Measurements from ENCODE around the gene RIIAD1. TPM values are rescaled to one million over a fixed set of nuclear protein-coding genes. Genes with fewer than 3 reads are reported as not detected.

The RIIAD1 gene
- total and polyA plus RNA-seq, 2 donors (not counting 3 experiments of a cell fraction or from before 2014, with no cell fraction given): not detected

GRCh38 chr1:151715726-151716404, 5.5 kb upstream of the RIIAD1 start:
- intact Hi-C loops (cut with micrococcal nuclease) (no loop called here), dilution Hi-C loops (cut with MboI; ENCODE audit: extremely low pct_ligation_motif_present, low sequenced_read_pairs) (no loop called here)
- POLR2A ChIA-PET: no interaction called here
- Histone ChIP-seq H3K9ac (replicated peaks; ENCODE audit: extremely low read depth, insufficient read depth, low read length) (no peak overlapping the region), H4K20me1 (replicated peaks; ENCODE audit: control insufficient read depth, extremely low read depth, insufficient read depth, low read length) (no peaks in the 10 kb centered on the region), H3K4me3 (replicated peaks in 1 of 3; ENCODE audit: insufficient read depth in 1 of 3, low read depth in 1 of 3, low read length in 3 of 3) (no peak overlapping the region), H3K9me3 (replicated peaks; ENCODE audit: control insufficient read depth, insufficient read depth, low read length) (no peaks in the 10 kb centered on the region), H3K79me2 (ENCODE audit: control insufficient read depth, insufficient read depth, low read length) (no peaks in the 10 kb centered on the region), H3K4me2 (ENCODE audit: insufficient read depth, low read length) (no peak overlapping the region), H3K9me1 (replicated peaks; ENCODE audit: control insufficient read depth, extremely low read depth, insufficient read depth, low read length) (no peaks in the 10 kb centered on the region), H3K27ac (ENCODE audit: insufficient read depth, low read depth, low read length) (no peak overlapping the region), H2AFZ (ENCODE audit: low read depth, low read length) (no peak overlapping the region), H3K27me3 (ENCODE audit: control insufficient read depth in 2 of 2, insufficient read depth in 2 of 2, low read length in 2 of 2) (peaks cover 45% of the 10 kb centered on the region in 2 experiments), H3K36me3 (ENCODE audit: control insufficient read depth in 2 of 2, extremely low read depth in 1 of 2, insufficient read depth in 2 of 2, low read length in 2 of 2) (no peaks in the 10 kb centered on the region), H3K4me1 (ENCODE audit: control insufficient read depth, extremely low read depth, insufficient read depth, low read length) (no peaks in the 10 kb centered on the region)
- FAIRE-seq (no peak), DNase-seq (ENCODE audit: low read depth, low spot score) (no peak)
- BruUV-seq (replicated peaks): no TSS peak
- CTCF ChIA-PET: interaction anchor here (2.1 kb wide), 1 partner anchor 14 kb away, joined by 6 read pairs; no protein-coding TSS in a partner anchor
- TF ChIP-seq JUN (IDR thresholded peaks at IDR 0.05; ENCODE audit: borderline replicate concordance, insufficient read depth, insufficient read length, low read depth): no peak

GRCh38 chr1:151716405-151716762, 4.9 kb upstream of the RIIAD1 start:
- no TSS peak for BruUV-seq (replicated peaks)
- Histone ChIP-seq H2AFZ (ENCODE audit: low read depth, low read length) (no peak overlapping the region), H3K4me2 (ENCODE audit: insufficient read depth, low read length) (no peak overlapping the region), H3K36me3 (ENCODE audit: control insufficient read depth in 2 of 2, extremely low read depth in 1 of 2, insufficient read depth in 2 of 2, low read length in 2 of 2) (no peaks in the 10 kb centered on the region), H3K27me3 (ENCODE audit: control insufficient read depth in 2 of 2, insufficient read depth in 2 of 2, low read length in 2 of 2) (peaks cover 48% of the 10 kb centered on the region in 2 experiments), H3K9ac (replicated peaks; ENCODE audit: extremely low read depth, insufficient read depth, low read length) (no peak overlapping the region), H4K20me1 (replicated peaks; ENCODE audit: control insufficient read depth, extremely low read depth, insufficient read depth, low read length) (no peaks in the 10 kb centered on the region), H3K79me2 (ENCODE audit: control insufficient read depth, insufficient read depth, low read length) (no peaks in the 10 kb centered on the region), H3K9me3 (replicated peaks; ENCODE audit: control insufficient read depth, insufficient read depth, low read length) (no peaks in the 10 kb centered on the region), H3K9me1 (replicated peaks; ENCODE audit: control insufficient read depth, extremely low read depth, insufficient read depth, low read length) (no peaks in the 10 kb centered on the region), H3K27ac (ENCODE audit: insufficient read depth, low read depth, low read length) (no peak overlapping the region), H3K4me3 (replicated peaks in 1 of 3; ENCODE audit: insufficient read depth in 1 of 3, low read depth in 1 of 3, low read length in 3 of 3) (no peak overlapping the region), H3K4me1 (ENCODE audit: control insufficient read depth, extremely low read depth, insufficient read depth, low read length) (no peaks in the 10 kb centered on the region)
- intact Hi-C loops (cut with micrococcal nuclease): no loop called here
- ChIA-PET CTCF (interaction anchor here (2.1 kb wide), 1 partner anchor 15 kb away, joined by 6 read pairs; no protein-coding TSS in a partner anchor), POLR2A (no interaction called here)
- FAIRE-seq: no peak
- dilution Hi-C loops (cut with MboI; ENCODE audit: extremely low pct_ligation_motif_present, low sequenced_read_pairs): no loop called here
- no peak for TF ChIP-seq GATA2 (IDR thresholded peaks at IDR 0.05; ENCODE audit: insufficient read depth, insufficient read length, low read depth, low read length)
- TF ChIP-seq POLR2A (IDR thresholded peaks at IDR 0.05; ENCODE audit: low read depth, low read length): no peak
- no peak for TF ChIP-seq POLR2AphosphoS5 (IDR thresholded peaks at IDR 0.05; ENCODE audit: insufficient read depth, low read depth, low read length)
- TF ChIP-seq JUN (IDR thresholded peaks at IDR 0.05; ENCODE audit: borderline replicate concordance, insufficient read depth, insufficient read length, low read depth): no peak
- no peak for TF ChIP-seq MAX (IDR thresholded peaks at IDR 0.05; ENCODE audit: insufficient read depth, insufficient read length)
- no peak for TF ChIP-seq MYC (IDR thresholded peaks at IDR 0.05; ENCODE audit: low read depth, low read length)
- no peak for TF ChIP-seq FOS (IDR thresholded peaks at IDR 0.05; ENCODE audit: borderline replicate concordance, insufficient read depth, low read length)
- no peak for TF ChIP-seq EZH2 (IDR thresholded peaks at IDR 0.05; ENCODE audit: borderline replicate concordance, low read depth, low read length, severe bottlenecking)
- TF ChIP-seq CTCF (IDR thresholded peaks at IDR 0.05; ENCODE audit: extremely low read depth in 1 of 2, insufficient read depth in 1 of 2, low read depth in 1 of 2, low read length in 2 of 2): no peak
- no peak for DNase-seq (ENCODE audit: low read depth, low spot score)
